ENCODE measurements around the gene ANGPTL3.

GRCh38 chr1:62613890-62614289 lies 16.6 kb downstream of the ANGPTL3 start:
- TF ChIP-seq EZH2phosphoT487 (IDR thresholded peaks at IDR 0.05) (no peak), EZH2 (IDR thresholded peaks at IDR 0.05) (no peak)
- TF ChIP-seq, protein P1, sequence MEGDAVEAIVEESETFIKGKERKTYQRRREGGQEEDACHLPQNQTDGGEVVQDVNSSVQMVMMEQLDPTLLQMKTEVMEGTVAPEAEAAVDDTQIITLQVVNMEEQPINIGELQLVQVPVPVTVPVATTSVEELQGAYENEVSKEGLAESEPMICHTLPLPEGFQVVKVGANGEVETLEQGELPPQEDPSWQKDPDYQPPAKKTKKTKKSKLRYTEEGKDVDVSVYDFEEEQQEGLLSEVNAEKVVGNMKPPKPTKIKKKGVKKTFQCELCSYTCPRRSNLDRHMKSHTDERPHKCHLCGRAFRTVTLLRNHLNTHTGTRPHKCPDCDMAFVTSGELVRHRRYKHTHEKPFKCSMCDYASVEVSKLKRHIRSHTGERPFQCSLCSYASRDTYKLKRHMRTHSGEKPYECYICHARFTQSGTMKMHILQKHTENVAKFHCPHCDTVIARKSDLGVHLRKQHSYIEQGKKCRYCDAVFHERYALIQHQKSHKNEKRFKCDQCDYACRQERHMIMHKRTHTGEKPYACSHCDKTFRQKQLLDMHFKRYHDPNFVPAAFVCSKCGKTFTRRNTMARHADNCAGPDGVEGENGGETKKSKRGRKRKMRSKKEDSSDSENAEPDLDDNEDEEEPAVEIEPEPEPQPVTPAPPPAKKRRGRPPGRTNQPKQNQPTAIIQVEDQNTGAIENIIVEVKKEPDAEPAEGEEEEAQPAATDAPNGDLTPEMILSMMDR (IDR thresholded peaks at IDR 0.05), result no peak

All from neural progenitor cell (in vitro differentiated cells).